ENCODE results near the gene TXNRD1.

DNA sequence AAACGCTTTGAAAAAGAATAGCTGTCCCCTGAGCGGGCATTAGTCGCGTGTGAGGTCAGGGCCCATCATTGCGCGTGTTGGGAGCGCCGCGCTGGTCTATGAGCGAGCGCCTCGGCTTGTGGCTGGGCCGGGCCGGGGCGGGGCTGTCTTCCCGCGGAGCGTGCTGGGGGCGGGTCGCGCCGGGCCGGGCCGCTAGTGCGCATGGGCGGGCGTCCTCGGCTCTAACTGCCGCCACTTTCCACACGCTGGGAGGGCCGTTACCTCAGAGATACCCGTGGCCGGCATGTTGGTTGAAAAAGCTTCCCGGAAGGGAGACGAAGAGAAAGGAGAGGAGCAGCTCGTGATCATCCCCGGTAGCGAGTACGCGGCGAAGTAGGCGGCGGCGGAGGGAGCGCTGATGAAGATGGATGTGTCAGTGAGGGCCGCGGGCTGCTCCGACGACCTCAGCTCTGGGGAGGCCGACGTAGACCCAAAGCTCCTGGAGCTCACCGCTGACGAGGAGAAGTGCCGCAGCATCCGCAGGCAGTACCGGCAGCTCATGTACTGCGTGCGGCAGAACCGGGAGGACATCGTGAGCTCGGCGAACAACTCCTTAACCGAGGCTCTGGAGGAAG is 88.1 kb downstream of the TXNRD1 start, which contains the start of gene EID3:
- TF ChIP-seq, protein P1, sequence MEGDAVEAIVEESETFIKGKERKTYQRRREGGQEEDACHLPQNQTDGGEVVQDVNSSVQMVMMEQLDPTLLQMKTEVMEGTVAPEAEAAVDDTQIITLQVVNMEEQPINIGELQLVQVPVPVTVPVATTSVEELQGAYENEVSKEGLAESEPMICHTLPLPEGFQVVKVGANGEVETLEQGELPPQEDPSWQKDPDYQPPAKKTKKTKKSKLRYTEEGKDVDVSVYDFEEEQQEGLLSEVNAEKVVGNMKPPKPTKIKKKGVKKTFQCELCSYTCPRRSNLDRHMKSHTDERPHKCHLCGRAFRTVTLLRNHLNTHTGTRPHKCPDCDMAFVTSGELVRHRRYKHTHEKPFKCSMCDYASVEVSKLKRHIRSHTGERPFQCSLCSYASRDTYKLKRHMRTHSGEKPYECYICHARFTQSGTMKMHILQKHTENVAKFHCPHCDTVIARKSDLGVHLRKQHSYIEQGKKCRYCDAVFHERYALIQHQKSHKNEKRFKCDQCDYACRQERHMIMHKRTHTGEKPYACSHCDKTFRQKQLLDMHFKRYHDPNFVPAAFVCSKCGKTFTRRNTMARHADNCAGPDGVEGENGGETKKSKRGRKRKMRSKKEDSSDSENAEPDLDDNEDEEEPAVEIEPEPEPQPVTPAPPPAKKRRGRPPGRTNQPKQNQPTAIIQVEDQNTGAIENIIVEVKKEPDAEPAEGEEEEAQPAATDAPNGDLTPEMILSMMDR (IDR thresholded peaks at IDR 0.05), result no peak
- no peak for TF ChIP-seq POLR2A (IDR thresholded peaks at IDR 0.05)

Data from ovary (tissue), 3 donors.